SK-N-MC (cell line): ENCODE measurements around the gene SDK1.

Experiments used
- EZH2 ChIP-seq: fragments of 200-600 bp; sonication (generic); IDR thresholded peaks from one replicate; pipeline ENCODE4 v1.6.1; 2017; ENCODE audit warnings: antibody characterized with exemption
- POLR2AphosphoS5 ChIP-seq: IDR thresholded peaks from 2 replicates; pipeline ENCODE4 v1.6.1; 2012; ENCODE audit warnings: mild to moderate bottlenecking, low read depth, low read length, borderline replicate concordance

DNA sequence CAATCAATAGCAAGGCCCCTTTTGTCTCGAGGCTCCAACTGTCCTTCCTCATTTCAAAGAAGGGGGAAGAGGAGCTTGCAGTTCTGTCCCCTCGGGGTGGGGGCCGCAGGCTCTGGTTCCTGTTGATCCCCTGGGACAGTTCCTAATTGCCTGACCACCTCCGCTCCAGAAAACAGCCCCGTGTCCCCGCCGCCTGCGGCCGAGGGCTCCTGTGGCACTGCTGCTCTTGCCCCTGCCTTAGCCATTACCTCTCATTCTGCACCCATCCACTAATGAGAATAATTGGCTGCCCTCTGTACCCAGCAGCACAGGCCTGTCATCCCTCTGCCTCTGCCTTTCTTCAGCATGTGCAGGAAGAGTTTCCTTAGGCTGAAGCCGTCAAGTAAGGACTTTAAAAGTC, 712.7 kb downstream of the SDK1 start:
- TF ChIP-seq EZH2 (no peak), POLR2AphosphoS5 (no peak)
